ENCODE results near the gene ECHDC3. TPM values are rescaled to one million over a fixed set of nuclear protein-coding genes. Genes with fewer than 3 reads are reported as not detected.

ECHDC3 gene
- total and polyA plus RNA-seq, 2 donors (not counting 3 experiments of a cell fraction or from before 2014, with no cell fraction given) = 6.0 to 7.3 TPM

GRCh38 chr10:11781114-11781513 is 38.9 kb downstream of the ECHDC3 start:
- no TSS peak for BruUV-seq (replicated peaks)
- Histone ChIP-seq H3K9me3 (replicated peaks; ENCODE audit: control insufficient read depth, insufficient read depth, low read length) (no peaks in the 10 kb centered on the region), H4K20me1 (replicated peaks; ENCODE audit: control insufficient read depth, extremely low read depth, insufficient read depth, low read length) (no peaks in the 10 kb centered on the region), H3K9ac (replicated peaks; ENCODE audit: extremely low read depth, insufficient read depth, low read length) (no peak overlapping the region), H3K4me3 (replicated peaks in 1 of 3; ENCODE audit: insufficient read depth in 1 of 3, low read depth in 1 of 3, low read length in 3 of 3) (no peak overlapping the region), H2AFZ (ENCODE audit: low read depth, low read length) (no peak overlapping the region), H3K4me2 (ENCODE audit: insufficient read depth, low read length) (no peak overlapping the region), H3K4me1 (ENCODE audit: control insufficient read depth, extremely low read depth, insufficient read depth, low read length) (no peaks in the 10 kb centered on the region), H3K27me3 (ENCODE audit: control insufficient read depth in 2 of 2, insufficient read depth in 2 of 2, low read length in 2 of 2) (peaks cover 0 to 6% of the 10 kb centered on the region in 2 experiments), H3K79me2 (ENCODE audit: control insufficient read depth, insufficient read depth, low read length) (no peaks in the 10 kb centered on the region), H3K9me1 (replicated peaks; ENCODE audit: control insufficient read depth, extremely low read depth, insufficient read depth, low read length) (no peaks in the 10 kb centered on the region), H3K27ac (ENCODE audit: insufficient read depth, low read depth, low read length) (no peak overlapping the region), H3K36me3 (ENCODE audit: control insufficient read depth in 2 of 2, extremely low read depth in 1 of 2, insufficient read depth in 2 of 2, low read length in 2 of 2) (no peaks in the 10 kb centered on the region)
- intact Hi-C loops (cut with micrococcal nuclease) = loop anchor here (5.0 kb wide), 1 partner anchor 41 kb away; the partner anchor contains the start of gene PROSER2
- DNase-seq (ENCODE audit: low read depth, low spot score) (no peak), FAIRE-seq (no peak)
- ChIA-PET POLR2A (no interaction called here), CTCF (interaction anchor here (0.7 to 7.7 kb wide), 6 partner anchors 18 to 205 kb away, joined by 4 to 244 read pairs (median 23); no protein-coding TSS in a partner anchor)
- TF ChIP-seq FOS (IDR thresholded peaks at IDR 0.05; ENCODE audit: borderline replicate concordance, insufficient read depth, low read length) (no peak), MYC (IDR thresholded peaks at IDR 0.05; ENCODE audit: low read depth, low read length) (no peak), CTCF (IDR thresholded peaks at IDR 0.05; ENCODE audit: extremely low read depth in 1 of 2, insufficient read depth in 1 of 2, low read depth in 1 of 2, low read length in 2 of 2) (no peak), EZH2 (IDR thresholded peaks at IDR 0.05; ENCODE audit: borderline replicate concordance, low read depth, low read length, severe bottlenecking) (no peak), POLR2A (IDR thresholded peaks at IDR 0.05; ENCODE audit: low read depth, low read length) (no peak), GATA2 (IDR thresholded peaks at IDR 0.05; ENCODE audit: insufficient read depth, insufficient read length, low read depth, low read length) (no peak)
- dilution Hi-C loops (cut with MboI; ENCODE audit: extremely low pct_ligation_motif_present, low sequenced_read_pairs) = no loop called here
